GM12865 (cell line): Measurements from ENCODE around the gene TMC4.
"Not testable (repeated sequence)": the region's sequence is repeated elsewhere in the genome, so short reads cannot be mapped to it uniquely, and the experiment has no call there.

Experiments
- DNase-seq: peaks from one replicate; pipeline ENCODE4 v3.0.0; 2010; ENCODE audit warnings: low read depth
- H3K4me3 ChIP-seq: 2 replicates; pipeline ENCODE4 v1.5.1; 2011; ENCODE audit warnings: mild to moderate bottlenecking, low read depth, low read length, control low read depth
- CTCF ChIP-seq: IDR thresholded peaks from 2 replicates; pipeline ENCODE4 v1.5.1; 2011; ENCODE audit warnings: low read length, control low read depth, low read depth, inconsistent platforms; ENCODE audit not compliant: insufficient read depth; ENCODE audit errors: missing control alignments

Gene TMC4

GRCh38 chr19:54183431-54183830 lies 10.5 kb upstream of the TMC4 start:
- no peak for DNase-seq

DNA sequence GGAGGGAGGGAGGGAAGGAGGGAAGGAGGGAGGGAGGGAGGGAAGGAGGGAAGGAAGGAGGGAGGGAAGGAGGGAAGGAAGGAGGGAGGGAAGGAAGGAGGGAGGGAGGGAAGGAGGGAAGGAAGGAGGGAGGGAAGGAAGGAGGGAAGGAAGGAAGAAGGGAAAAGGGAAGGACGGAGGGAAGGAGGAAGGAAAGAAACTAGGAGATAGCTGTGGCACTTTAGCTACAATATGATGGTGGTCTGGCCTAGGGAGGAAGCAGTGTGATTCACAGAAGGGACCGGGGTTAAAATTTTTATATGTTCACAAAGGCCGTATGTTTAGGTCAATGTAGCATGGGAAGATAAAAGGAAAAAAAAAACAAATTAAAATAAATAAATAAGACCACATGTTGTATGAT lies 8.9 kb upstream of the TMC4 start:
- not testable (repeated sequence) for DNase-seq, H3K4me3 ChIP-seq

More at GRCh38 chr19:54183431-54183830, 10.5 kb upstream of the TMC4 start:
- H3K4me3 ChIP-seq, result no peak overlapping the region
- no peak for TF ChIP-seq CTCF

DNA sequence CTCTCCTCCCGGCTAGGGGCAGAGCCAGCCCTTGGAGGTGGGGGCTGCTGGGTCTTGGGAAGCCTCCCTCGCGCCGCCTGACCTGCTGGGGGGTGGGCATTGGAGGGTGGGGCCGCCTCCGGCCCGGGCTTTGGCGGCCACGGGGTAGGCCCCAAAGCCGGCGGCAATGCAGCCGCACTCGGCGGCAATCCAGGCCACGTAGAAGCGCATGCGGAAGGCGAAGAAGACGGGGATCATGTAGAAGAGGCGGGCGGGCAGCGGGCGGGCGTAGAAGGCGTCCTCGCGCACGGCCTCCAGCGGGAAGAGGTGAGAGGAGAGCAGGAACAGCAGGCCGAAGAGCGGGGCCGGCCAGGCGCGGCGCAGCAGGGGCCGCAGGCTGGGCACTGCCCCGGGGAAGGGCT lies 7.7 kb upstream of the TMC4 start:
- H3K4me3 ChIP-seq, result no peak overlapping the region
- TF ChIP-seq CTCF, result no peak
- no peak for DNase-seq

- no peak overlapping the region for H3K4me3 ChIP-seq
Observed at GRCh38 chr19:54179921-54180461, 7.0 kb upstream of the TMC4 start.

GRCh38 chr19:54179262-54179852 lies 6.4 kb upstream of the TMC4 start:
- DNase-seq, result no peak
- no peak for TF ChIP-seq CTCF
- no peak overlapping the region for H3K4me3 ChIP-seq

More at GRCh38 chr19:54179921-54180461, 7.0 kb upstream of the TMC4 start:
- TF ChIP-seq CTCF, result no peak
- no peak for DNase-seq

DNA sequence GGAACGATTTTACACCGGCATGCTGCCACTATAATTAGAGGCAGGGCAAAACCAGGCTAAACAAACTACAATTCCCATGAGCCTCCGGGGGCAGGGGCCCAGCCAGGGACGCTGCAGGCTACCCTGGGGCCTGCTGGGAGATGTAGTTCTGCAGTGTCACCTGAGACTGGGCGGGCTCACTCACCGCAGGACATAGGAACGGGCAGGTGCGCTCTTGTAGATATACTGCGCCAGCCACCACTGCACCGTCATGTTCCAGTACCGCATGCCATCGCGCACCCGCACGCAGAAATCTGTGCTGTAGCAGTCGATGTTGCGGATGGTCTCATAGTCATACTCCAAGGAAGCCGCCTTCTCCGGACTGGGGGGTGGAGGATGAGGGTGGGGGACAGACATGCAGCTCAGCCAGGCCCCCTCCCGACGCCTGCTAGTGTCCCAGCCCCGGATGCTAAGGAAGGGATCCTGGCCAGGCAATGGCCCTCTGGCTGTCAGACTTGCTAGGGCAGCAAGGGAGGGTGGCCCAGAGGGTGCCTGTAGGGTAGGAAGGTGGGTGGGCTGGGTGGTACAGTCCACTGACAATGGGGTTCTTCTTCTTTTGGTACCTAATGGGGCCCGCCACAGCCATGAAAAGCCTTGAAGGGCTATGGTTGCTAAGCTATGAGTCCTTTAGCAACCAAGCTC lies 5.8 kb upstream of the TMC4 start:
- DNase-seq, result no peak
- no peak for TF ChIP-seq CTCF
- no peak overlapping the region for H3K4me3 ChIP-seq

- H3K4me3 ChIP-seq, result no peak overlapping the region
- DNase-seq, result no peak
- TF ChIP-seq CTCF, result no peak
Observed at GRCh38 chr19:54173951-54174834, 1.2 kb upstream of the TMC4 start.
